Measurements from ENCODE around the gene PNPLA5. TPM values are rescaled to one million over a fixed set of nuclear protein-coding genes. Genes with fewer than 3 reads are reported as not detected.

PNPLA5 gene
- total RNA-seq, 1 donor from 2014 or later: not detected

- peaks cover 14% of the 10 kb centered on the region for H3K27me3 ChIP-seq
- H3K9me3 ChIP-seq: no peaks in the 10 kb centered on the region
- TF ChIP-seq POLR2AphosphoS5 (IDR thresholded peaks at IDR 0.05; ENCODE audit: insufficient read depth in 1 of 2, low read depth in 1 of 2) (no peak), CTCF (IDR thresholded peaks at IDR 0.05) (no peak), POLR2A (IDR thresholded peaks at IDR 0.05) (no peak)
Measured at GRCh38 chr22:43893266-43893665, 1.5 kb upstream of the PNPLA5 start.

GRCh38 chr22:43892183-43892894 is 526 bp upstream of the PNPLA5 start:
- no peaks in the 10 kb centered on the region for H3K9me3 ChIP-seq
- H3K27ac ChIP-seq: no peak overlapping the region
- DNase-seq (ENCODE audit: extremely low spot score in 2 of 2): no peak
- no peak overlapping the region for H3K4me3 ChIP-seq
- peaks cover 14% of the 10 kb centered on the region for H3K27me3 ChIP-seq
- no peaks in the 10 kb centered on the region for H3K36me3 ChIP-seq
- peaks cover 10% of the 10 kb centered on the region for H3K4me1 ChIP-seq
- TF ChIP-seq CTCF (IDR thresholded peaks at IDR 0.05) (no peak), POLR2AphosphoS5 (IDR thresholded peaks at IDR 0.05; ENCODE audit: insufficient read depth in 1 of 2, low read depth in 1 of 2) (no peak), POLR2A (IDR thresholded peaks at IDR 0.05) (no peak)
- intact Hi-C loops (cut with DNase I): no loop called here

More at GRCh38 chr22:43893266-43893665, 1.5 kb upstream of the PNPLA5 start:
- Histone ChIP-seq H3K4me3 (no peak overlapping the region), H3K4me1 (peaks cover 10% of the 10 kb centered on the region), H3K27ac (no peak overlapping the region), H3K36me3 (no peaks in the 10 kb centered on the region)
- intact Hi-C loops (cut with DNase I): no loop called here
- no peak for DNase-seq (ENCODE audit: extremely low spot score in 2 of 2)

GRCh38 chr22:43890901-43891331 is 897 bp downstream of the PNPLA5 start:
- Histone ChIP-seq H3K27me3 (peaks cover 14% of the 10 kb centered on the region), H3K27ac (no peak overlapping the region), H3K36me3 (no peaks in the 10 kb centered on the region), H3K4me3 (no peak overlapping the region), H3K4me1 (peaks cover 10% of the 10 kb centered on the region), H3K9me3 (no peaks in the 10 kb centered on the region)
- TF ChIP-seq CTCF (IDR thresholded peaks at IDR 0.05) (no peak), POLR2A (IDR thresholded peaks at IDR 0.05) (no peak), POLR2AphosphoS5 (IDR thresholded peaks at IDR 0.05; ENCODE audit: insufficient read depth in 1 of 2, low read depth in 1 of 2) (no peak)
- no peak for DNase-seq (ENCODE audit: extremely low spot score in 2 of 2)
- intact Hi-C loops (cut with DNase I): no loop called here

GRCh38 chr22:43889860-43890253 is 2.0 kb downstream of the PNPLA5 start:
- DNase-seq (ENCODE audit: extremely low spot score in 2 of 2): no peak
- Histone ChIP-seq H3K4me3 (no peak overlapping the region), H3K27me3 (peaks cover 14% of the 10 kb centered on the region), H3K36me3 (no peaks in the 10 kb centered on the region), H3K9me3 (no peaks in the 10 kb centered on the region), H3K4me1 (peaks cover 10% of the 10 kb centered on the region), H3K27ac (no peak overlapping the region)
- TF ChIP-seq CTCF (IDR thresholded peaks at IDR 0.05) (no peak), POLR2A (IDR thresholded peaks at IDR 0.05) (no peak), POLR2AphosphoS5 (IDR thresholded peaks at IDR 0.05; ENCODE audit: insufficient read depth in 1 of 2, low read depth in 1 of 2) (no peak)
- intact Hi-C loops (cut with DNase I): loop anchor here (10.0 kb wide), 1 partner anchor 615 kb away; no protein-coding TSS in a partner anchor

GRCh38 chr22:43889201-43889859 is 2.5 kb downstream of the PNPLA5 start:
- H3K4me1 ChIP-seq: peaks cover 10% of the 10 kb centered on the region
- peaks cover 14% of the 10 kb centered on the region for H3K27me3 ChIP-seq
- DNase-seq (ENCODE audit: extremely low spot score in 2 of 2): no peak
- H3K27ac ChIP-seq: no peak overlapping the region
- no peak for TF ChIP-seq CTCF (IDR thresholded peaks at IDR 0.05)
- no peak for TF ChIP-seq POLR2AphosphoS5 (IDR thresholded peaks at IDR 0.05; ENCODE audit: insufficient read depth in 1 of 2, low read depth in 1 of 2)
- TF ChIP-seq POLR2A (IDR thresholded peaks at IDR 0.05): no peak
- no peak overlapping the region for H3K4me3 ChIP-seq
- intact Hi-C loops (cut with DNase I): loop anchor here (10.0 kb wide), 1 partner anchor 615 kb away; no protein-coding TSS in a partner anchor
- H3K36me3 ChIP-seq: no peaks in the 10 kb centered on the region
- no peaks in the 10 kb centered on the region for H3K9me3 ChIP-seq

Data from vagina (tissue), 2 donors.